Psoas muscle (tissue), 8 donors: ENCODE results near the gene FBXO36. TPM values are rescaled to one million over a fixed set of nuclear protein-coding genes. Genes with fewer than 3 reads are reported as not detected.

ENCODE experiments used
- ATAC-seq, 4 donors: fragments of 200-7000 bp; cut with Tn5 transposase; one replicate each; pipeline ENCODE4 v1.9.1; 2020; ENCODE audit warnings: moderate library complexity in 3 of 4, mild to moderate bottlenecking in 2 of 4
- DNase-seq, 2 donors: peaks; one replicate each; pipeline ENCODE4 v3.0.0-alpha.2; 2020
- H3K27ac ChIP-seq: fragments of 200-600 bp; one replicate; pipeline ENCODE4 v1.8.0; 2022
- H3K27me3 ChIP-seq, 3 donors: fragments of 200-600 bp in 1 of 3; one replicate each; pipeline versions ENCODE4 v1.6.1 to v1.8.0; 2013 to 2022; ENCODE audit warnings: low read length in 2 of 3, mild to moderate bottlenecking in 2 of 3, moderate library complexity in 1 of 3; ENCODE audit not compliant: insufficient read depth in 3 of 3
- H3K36me3 ChIP-seq, 2 donors: fragments of 200-600 bp in 1 of 2; one replicate each; pipeline versions ENCODE4 v1.6.1 to v1.8.0; 2013 to 2022; ENCODE audit warnings: low read depth in 1 of 2, mild to moderate bottlenecking in 1 of 2, moderate library complexity in 1 of 2; ENCODE audit not compliant: insufficient read depth in 1 of 2
- H3K4me1 ChIP-seq: fragments of 200-600 bp; one replicate; pipeline ENCODE4 v1.8.0; 2022
- H3K4me3 ChIP-seq: fragments of 200-600 bp; one replicate; pipeline ENCODE4 v1.8.0; 2022; ENCODE audit warnings: mild to moderate bottlenecking
- H3K9me3 ChIP-seq: fragments of 200-600 bp; one replicate; pipeline ENCODE4 v1.8.0; 2022
- WGBS, 3 donors: extraction: QIAGEN DNeasy Blood & Tissue Kit; methylation state at CpG; one replicate each; pipeline versions ENCODE4 v1.1.6 to v1.1.7; 2013; 5-methylcytosine and 5-hydroxymethylcytosine counted together
- intact Hi-C, 2 donors: fragments of 100-400 bp; cut with DNase I; formaldehyde crosslinking; loops; one replicate each; pipeline versions ENCODE4 v1.11.0 to v1.14.2; 2022
- polyA plus RNA-seq, 3 donors: library from polyadenylated mRNA; stranded (reverse); fragments of 200-250 nt; gene quantifications; one replicate each; pipeline ENCODE4 v1.2.3, GENCODE V29; 2013
- total RNA-seq, 4 donors: library from RNA; stranded (reverse); fragmentation: NEBNext Ultra II Directional in 2 of 4; extraction: Animal tissue kit (Norgen Biotek cat#: 25700) in 2 of 4; gene quantifications; one replicate each; pipeline versions ENCODE4 v1.2.1 to v1.2.4, GENCODE V29; 2021 to 2023
- TF ChIP-seq, protein P1 (sequence below): fragments of 200-600 bp; IDR thresholded peaks from one replicate; pipeline ENCODE4 v1.8.0; 2022; ENCODE audit warnings: antibody characterized with exemption
- donor health status: healthy with polysubstance abuse.
- donor health status: DM: no; HTN: no; CAD: no; lungs with moderate emphysema.
- donor health status: Bipolar disorder and iron deficiency.
- donor health status: healthy.
- donor health status: DM: yes; HTN: yes; CAD: no.
- donor health status: DM: no; HTN: no; CAD: no.
- donor health status: DM: no; HTN: no; CAD: no.
- donor health status: DM: yes; HTN: yes; CAD: no.

FBXO36 gene
- total and polyA plus RNA-seq, 7 donors, result 0.21 to 1.2 (median 0.60) TPM

- TF ChIP-seq, protein P1, sequence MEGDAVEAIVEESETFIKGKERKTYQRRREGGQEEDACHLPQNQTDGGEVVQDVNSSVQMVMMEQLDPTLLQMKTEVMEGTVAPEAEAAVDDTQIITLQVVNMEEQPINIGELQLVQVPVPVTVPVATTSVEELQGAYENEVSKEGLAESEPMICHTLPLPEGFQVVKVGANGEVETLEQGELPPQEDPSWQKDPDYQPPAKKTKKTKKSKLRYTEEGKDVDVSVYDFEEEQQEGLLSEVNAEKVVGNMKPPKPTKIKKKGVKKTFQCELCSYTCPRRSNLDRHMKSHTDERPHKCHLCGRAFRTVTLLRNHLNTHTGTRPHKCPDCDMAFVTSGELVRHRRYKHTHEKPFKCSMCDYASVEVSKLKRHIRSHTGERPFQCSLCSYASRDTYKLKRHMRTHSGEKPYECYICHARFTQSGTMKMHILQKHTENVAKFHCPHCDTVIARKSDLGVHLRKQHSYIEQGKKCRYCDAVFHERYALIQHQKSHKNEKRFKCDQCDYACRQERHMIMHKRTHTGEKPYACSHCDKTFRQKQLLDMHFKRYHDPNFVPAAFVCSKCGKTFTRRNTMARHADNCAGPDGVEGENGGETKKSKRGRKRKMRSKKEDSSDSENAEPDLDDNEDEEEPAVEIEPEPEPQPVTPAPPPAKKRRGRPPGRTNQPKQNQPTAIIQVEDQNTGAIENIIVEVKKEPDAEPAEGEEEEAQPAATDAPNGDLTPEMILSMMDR, result no peak
- Histone ChIP-seq H3K27ac (no peak overlapping the region), H3K27me3 (no peaks in the 10 kb centered on the region), H3K4me3 (no peak overlapping the region), H3K36me3 (no peaks in the 10 kb centered on the region), H3K4me1 (no peaks in the 10 kb centered on the region), H3K9me3 (no peaks in the 10 kb centered on the region)
- intact Hi-C loops, result no loop called here
- DNase-seq (no peak), ATAC-seq (no peak)
- 89 to 94% (median 92%) methylated on average over 4 of the region's 4 CpGs for WGBS, 3 donors
These were observed 125.8 kb downstream of the FBXO36 start for GRCh38 chr2:230048010-230048671.

DNA sequence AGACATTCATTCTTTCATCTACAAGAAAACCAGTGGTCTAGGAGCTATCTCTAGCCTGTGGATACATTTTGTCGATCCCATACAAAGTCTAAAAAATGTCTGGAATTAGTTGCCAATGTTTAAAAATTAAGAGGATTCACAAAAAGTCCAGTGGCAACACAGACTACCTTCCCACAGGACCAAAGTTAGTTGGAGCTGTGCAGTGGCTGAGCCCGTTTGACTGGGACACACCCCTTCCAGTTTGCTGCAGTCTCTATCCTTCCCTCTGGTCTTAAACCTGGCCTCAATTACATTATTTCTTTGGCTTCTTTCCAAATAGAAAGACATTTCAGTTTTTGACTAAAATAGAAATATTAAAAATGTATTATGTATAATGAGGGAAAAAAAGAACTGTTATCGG, 127.8 kb downstream of the FBXO36 start:
- TF ChIP-seq, protein P1, result no peak
- Histone ChIP-seq H3K4me3 (no peak overlapping the region), H3K4me1 (no peaks in the 10 kb centered on the region), H3K27ac (no peak overlapping the region), H3K9me3 (no peaks in the 10 kb centered on the region), H3K27me3 (no peaks in the 10 kb centered on the region), H3K36me3 (no peaks in the 10 kb centered on the region)
- intact Hi-C loops, result no loop called here
- WGBS, 3 donors, result 62 to 64% (median 63%) methylated on average over 3 of the region's 3 CpGs
- ATAC-seq (no peak), DNase-seq (no peak)

DNA sequence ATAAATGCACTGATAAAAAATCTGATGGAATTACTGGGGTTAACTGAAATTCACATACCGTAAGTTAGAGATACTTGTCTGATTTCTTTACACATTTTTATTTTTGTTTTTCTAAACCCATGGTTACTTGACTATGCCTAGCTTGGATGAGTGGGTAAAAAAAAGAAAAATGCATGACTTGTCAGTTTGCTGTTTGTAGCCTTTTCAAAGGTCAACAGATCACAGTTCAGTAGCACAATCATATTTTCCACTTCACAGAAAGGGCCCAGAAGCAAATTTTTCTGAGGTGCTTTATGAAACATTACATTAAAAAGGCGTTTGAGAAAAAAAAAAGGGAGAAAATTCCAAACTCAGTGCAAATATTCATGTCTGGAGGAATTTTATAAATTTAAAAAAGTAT, 130.0 kb downstream of the FBXO36 start:
- DNase-seq (no peak), ATAC-seq (no peak)
- intact Hi-C loops, result no loop called here
- TF ChIP-seq, protein P1, result no peak
- no peak overlapping the region for H3K4me3 ChIP-seq
- H3K27ac ChIP-seq, result no peak overlapping the region
- WGBS, 3 donors, result 70 to 77% (median 72%) methylated on average over 2 of the region's 2 CpGs
- no peaks in the 10 kb centered on the region for H3K27me3 ChIP-seq
- H3K36me3 ChIP-seq, result no peaks in the 10 kb centered on the region
- no peaks in the 10 kb centered on the region for H3K4me1 ChIP-seq
- no peaks in the 10 kb centered on the region for H3K9me3 ChIP-seq

- H3K9me3 ChIP-seq, result no peaks in the 10 kb centered on the region
- H3K27me3 ChIP-seq, result no peaks in the 10 kb centered on the region
- DNase-seq, result no peak
- no peak for ATAC-seq
- TF ChIP-seq, protein P1, result no peak
- intact Hi-C loops, result no loop called here
- 89 to 100% (median 95%) methylated on average over 2 of the region's 2 CpGs for WGBS, 3 donors
- H3K27ac ChIP-seq, result no peak overlapping the region
- H3K4me1 ChIP-seq, result no peaks in the 10 kb centered on the region
- H3K4me3 ChIP-seq, result no peak overlapping the region
- H3K36me3 ChIP-seq, result no peaks in the 10 kb centered on the region
These were observed 131.6 kb downstream of the FBXO36 start for GRCh38 chr2:230053753-230054478.
